ENCODE measurements around the gene FAM184B.
"Not testable (repeated sequence)": the region's sequence is repeated elsewhere in the genome, so short reads cannot be mapped to it uniquely, and the experiment has no call there.

The FAM184B gene

DNA sequence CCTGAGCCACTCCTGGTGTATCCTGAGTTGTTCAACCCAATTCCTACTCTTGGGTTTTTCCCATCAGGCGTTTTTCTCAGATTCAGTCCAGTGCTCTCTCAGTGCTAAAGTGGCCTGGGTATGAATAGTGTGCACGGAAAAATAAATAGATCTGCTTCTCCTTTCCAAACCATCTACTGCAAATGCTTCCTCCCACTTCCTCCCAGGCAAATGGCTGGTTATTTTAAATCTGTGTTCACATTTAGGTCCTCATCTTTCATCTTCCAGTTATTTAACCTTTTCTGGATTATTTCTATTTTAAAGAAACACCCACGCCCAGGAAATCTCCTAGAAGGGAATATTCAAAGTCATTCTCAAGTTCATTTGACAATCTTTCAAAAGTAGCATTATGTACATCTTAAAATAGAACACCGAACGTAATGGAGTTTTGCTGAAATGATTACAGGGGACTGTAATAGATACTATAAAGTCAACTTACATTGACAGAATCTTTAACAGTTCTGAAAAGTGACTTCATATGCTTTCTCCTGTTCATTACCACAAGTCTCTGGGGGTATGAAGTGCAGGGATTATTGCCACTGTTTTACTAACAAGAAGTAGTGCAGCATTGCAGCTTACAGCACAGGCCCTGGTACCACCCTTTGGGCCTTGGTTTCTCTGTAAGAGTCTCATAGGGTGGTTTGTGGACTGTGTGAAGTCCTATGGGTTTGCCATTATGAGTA lies 100.7 kb downstream of the FAM184B start:
- DNase-seq = no peak

GRCh38 chr4:17670423-17670822 lies 111.0 kb downstream of the FAM184B start:
- no peak for DNase-seq

DNA sequence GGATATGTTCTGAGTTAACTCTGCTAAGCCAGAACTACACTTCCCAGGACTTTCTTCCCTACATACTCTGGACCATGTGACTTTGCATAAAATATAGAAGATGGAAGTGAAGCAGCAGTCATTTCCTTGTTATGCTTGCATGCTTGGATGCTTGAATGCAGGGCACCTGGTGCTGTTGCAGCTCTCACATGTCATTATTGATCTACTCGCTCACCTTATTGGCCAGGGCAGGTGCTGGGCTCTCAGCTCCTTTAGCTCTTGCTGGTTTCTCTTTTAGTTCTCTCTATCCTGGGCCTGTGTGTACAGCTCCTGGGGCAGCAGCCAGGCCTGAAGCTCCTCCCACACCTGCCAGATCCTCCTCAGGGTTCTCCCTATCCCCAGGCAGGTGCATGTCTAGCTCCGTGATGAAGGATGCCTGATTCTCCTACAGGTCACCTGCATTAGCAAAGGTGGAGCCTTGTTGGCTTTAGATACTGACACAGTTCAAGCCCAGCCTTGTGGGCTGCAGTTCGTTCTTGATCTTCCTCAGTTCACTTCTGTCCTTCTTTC lies 113.7 kb downstream of the FAM184B start:
- DNase-seq = no peak

- DNase-seq = no peak
These were observed 114.2 kb downstream of the FAM184B start for GRCh38 chr4:17667253-17667652.

DNA sequence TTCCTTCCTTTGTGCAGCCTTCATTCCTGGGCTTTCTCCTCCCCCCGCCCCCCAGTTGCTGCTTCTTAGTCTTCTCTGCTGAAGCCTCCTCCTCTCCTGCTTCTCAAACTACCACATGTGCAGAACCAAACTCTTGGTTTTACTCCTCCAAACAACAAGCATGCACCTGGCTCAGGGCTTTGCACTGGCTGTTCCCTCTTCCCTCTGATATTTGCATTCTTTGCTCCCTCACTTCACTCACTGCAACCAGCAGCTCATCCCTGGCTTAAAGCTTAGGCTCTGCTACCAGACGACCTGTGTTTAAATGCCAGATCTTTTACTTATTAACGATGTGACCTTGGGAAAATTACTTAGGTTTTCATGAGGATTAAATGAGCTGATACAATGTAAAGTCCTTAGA lies 115.6 kb downstream of the FAM184B start:
- no peak for DNase-seq

- DNase-seq = no peak
These were observed 116.1 kb downstream of the FAM184B start for GRCh38 chr4:17665346-17665745.

- DNase-seq = no peak
These were observed 116.7 kb downstream of the FAM184B start for GRCh38 chr4:17664755-17665154.

- DNase-seq = no peak
These were observed 118.7 kb downstream of the FAM184B start for GRCh38 chr4:17662694-17663093.

DNA sequence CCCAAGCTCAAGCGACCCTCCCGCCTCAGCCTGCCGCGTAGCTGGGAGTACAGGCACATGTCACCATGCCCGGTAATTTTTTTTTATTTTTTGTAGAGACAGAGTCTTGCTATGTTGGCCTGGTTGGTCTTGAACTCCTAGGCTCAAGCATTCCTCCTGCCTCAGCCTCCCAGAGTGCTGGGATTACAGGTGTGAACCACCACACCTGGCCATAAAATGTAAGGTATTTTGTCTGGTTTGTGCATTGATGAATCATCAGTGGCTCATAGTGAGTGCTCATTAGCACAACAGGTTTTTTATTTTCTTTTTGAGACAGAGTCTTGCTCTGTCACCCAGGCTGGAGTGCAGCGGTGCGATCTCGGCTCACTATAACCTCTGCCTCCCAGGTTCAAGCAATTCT lies 122.2 kb downstream of the FAM184B start:
- not testable (repeated sequence) for DNase-seq

GRCh38 chr4:17657849-17658248 lies 123.6 kb downstream of the FAM184B start:
- DNase-seq = no peak

DNA sequence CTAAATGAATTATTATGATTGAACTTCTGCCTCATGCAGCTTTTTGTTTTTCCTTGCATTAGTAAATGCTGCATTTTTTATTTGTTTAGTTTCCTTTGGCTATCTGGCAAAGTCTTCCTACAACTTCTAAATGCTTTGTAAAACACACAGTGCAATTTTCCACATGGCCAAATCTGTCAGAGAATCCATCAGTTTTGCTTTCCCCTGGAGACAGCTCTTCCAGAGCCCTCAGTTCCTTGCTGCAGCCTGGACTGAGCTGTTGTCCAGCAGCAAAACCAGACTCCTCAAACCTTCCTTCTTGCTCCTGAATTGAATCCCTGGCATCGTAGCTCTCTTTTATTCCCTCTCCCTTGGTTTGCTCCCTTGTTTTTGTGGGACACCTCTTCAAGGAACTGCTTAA lies 124.3 kb downstream of the FAM184B start:
- DNase-seq = no peak

DNA sequence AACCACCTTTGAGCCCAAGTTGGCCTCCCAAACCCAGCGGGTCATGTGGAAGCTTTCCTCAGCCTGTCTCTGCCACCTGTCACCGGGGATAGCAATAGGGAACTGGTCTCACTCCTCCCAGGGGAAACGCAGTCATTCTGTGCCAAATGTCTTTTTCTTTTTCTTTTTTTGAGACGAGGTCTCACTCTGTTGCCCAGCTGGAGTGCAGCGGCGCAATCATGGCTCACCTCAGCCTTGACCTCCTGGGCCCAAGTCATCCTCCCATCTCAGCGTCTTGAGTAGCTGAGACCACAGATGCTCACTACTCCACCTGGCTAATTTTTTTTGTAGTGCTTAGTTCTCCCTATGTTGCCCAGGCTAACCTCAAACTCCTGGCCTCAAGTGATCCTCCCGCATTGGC lies 126.7 kb downstream of the FAM184B start:
- no peak for DNase-seq

- no peak for DNase-seq
These were observed 131.0 kb downstream of the FAM184B start for GRCh38 chr4:17650406-17650805.

DNA sequence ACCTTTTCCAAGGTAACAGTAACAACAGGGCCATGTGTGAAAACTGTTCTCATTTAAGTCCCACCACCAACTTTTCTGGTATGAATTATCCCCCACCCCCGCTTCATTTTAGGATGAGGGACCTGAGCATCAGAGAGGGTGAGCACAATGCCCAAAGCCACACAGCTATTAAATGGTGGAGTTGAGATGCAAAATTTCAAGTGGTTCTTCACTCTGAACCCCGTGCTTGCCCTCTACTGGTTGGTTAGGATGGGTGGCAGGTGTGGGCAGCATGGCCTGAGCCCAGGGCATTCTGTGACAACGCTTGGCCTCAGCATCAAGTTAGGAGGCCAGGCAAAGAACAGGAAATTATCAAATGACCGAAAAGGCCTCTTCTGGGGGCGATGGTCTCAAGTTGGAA lies 133.5 kb downstream of the FAM184B start:
- no peak for DNase-seq

GRCh38 chr4:17647176-17647806 lies 134.1 kb downstream of the FAM184B start:
- DNase-seq = no peak

- DNase-seq = no peak
These were observed 134.7 kb downstream of the FAM184B start for GRCh38 chr4:17646693-17647092.

GRCh38 chr4:17642398-17642783 lies 139.0 kb downstream of the FAM184B start:
- DNase-seq = no peak

- no peak for DNase-seq
These were observed 142.3 kb downstream of the FAM184B start for GRCh38 chr4:17639136-17639535.

DNA sequence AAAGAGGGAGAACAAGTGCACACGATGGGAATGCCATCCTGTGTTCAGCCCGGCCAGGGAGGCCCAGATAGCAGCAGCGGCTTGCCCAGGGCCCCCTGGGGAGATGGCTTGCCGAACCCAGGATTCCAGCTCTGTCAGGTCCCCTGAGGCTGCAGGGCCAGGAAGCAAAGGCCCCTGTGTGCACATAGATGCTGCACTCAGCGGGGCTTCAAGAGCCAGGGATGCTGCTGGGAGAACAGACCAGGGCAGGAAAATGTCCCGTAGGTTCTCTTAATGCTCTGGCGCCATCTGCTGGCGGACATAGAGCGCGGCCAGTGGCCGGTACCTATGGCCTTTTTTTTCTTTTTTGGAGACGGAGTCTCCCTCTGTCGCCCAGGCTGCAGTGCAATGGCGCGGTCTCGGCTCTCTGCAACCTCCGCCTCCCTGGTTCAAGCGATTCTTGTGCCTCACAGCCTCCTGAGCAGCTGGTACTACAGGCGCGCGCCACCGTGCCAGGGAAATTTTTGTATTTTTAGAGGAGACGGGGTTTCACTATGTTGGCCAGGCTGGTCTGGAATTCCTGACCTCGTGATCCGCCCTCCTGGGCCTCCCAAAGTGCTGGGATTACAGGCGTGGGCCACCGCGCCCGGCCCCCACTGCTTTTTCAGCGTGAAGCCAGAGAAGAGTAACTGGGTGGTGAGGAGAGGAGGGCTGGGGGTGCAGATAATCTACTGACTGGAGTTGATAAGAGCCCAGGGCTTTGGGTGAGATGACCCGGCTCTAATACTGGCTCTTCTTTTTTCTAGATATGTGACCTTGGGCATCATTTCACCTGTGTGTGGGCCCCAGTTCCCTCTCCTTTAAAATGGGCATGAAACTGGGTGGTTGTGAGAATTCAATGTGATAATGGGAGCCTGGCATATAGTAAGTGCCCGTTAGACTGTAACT lies 144.5 kb downstream of the FAM184B start:
- peak in 1 of 2 experiments; percentile 22 for DNase-seq

- DNase-seq = no peak
These were observed 145.1 kb downstream of the FAM184B start for GRCh38 chr4:17636341-17636695.

DNA sequence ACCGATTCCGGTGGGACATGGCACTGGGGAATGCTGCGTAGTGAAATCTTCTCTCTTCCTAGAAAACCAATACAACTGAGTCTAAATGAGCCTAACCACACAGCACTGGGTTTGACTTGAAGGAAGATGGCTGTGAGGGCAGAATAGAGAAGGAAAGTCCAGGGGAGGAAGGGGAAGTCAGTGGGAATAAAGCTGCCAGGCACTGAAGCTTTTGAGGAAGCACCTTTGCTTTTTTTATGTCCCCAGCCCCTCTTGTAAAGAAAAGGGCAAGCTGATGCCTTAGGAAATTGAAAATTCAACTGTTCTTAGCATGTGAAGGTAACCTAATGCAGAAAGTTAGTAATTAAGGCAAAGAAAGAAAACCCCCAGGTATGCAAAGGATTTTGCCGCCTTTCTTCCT lies 146.4 kb downstream of the FAM184B start:
- no peak for DNase-seq

- no peak for DNase-seq
These were observed 147.8 kb downstream of the FAM184B start for GRCh38 chr4:17633600-17633999.

- DNase-seq = no peak
These were observed 151.2 kb downstream of the FAM184B start for GRCh38 chr4:17630228-17630627.
